Activated CD4-positive, alpha-beta T cell treated with anti-CD3 and anti-CD28 coated beads, Interleukin-2, amount 50 U/mL, for 16 hours (primary cell): ENCODE results near the gene RGS13.

Experiments
- DNase-seq: peaks from one replicate; pipeline ENCODE4 v3.0.0-alpha.2; 2020

The RGS13 gene, protein sequence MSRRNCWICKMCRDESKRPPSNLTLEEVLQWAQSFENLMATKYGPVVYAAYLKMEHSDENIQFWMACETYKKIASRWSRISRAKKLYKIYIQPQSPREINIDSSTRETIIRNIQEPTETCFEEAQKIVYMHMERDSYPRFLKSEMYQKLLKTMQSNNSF

GRCh38 chr1:192635939-192636338 is at the start of gene RGS13:
Gene RGS13, plus strand, starts transcription at chr1:192636147. Its CDS starts 8,188 bp downstream, at chr1:192644335.
- DNase-seq = no peak

DNA sequence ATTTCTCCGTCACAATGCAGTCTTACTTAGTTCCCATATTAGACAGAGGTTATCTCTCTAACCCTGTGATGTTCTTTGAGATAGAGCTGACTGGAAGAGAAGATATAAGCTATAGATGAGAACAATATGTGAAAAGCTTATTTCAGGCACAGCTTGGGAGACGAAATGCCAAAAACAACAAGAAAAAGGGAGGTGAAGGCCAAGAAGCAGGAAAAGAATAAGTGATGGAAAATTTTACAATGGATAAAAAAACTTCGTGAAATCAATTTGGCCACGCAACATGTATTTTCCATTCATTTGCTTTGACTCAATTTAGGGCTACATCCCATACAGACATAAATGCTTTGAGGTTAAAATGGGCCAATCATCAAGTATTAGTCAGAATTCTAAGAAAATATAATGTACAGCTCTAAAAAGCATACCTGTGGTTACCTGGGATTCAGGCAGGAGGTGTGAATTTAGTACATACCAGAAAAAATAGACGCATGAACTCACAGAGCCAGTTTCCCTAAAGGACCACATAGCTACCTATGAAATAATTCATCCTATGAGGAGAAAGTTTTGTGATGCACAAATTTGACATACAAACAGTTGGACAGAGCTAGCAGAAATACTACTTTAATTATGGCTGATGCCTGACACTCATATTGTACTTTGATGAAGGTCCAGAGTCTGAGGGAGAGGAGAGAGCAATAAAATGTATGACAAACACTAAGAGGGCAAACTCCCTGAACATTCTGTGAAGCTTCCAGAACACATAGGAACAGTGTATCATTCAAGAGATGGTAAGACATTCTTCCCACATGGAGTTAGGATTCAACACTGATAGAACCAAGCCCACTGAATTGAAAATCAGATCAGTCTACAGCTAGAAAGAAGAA is 48.3 kb upstream of the RGS13 start:
- no peak for DNase-seq

DNA sequence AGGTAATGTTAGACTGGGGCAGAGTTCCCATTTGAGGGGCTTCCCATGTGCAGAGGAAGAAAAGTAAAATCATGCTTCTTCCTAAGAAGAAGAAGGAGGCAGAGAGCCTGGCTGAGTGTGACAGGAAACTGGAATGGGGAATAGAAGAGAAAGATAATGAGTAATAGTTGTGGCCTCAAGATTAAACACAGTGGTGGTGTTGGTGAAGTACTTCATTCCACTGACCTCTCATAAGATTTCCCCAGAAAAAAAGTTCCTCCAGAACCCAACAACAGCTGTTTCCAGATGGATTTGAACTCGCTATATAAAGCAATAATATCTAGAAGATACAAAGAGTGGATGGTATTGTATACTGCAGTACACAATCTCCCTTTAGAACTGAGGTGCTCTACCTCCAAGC is 47.4 kb upstream of the RGS13 start:
- DNase-seq = no peak

DNA sequence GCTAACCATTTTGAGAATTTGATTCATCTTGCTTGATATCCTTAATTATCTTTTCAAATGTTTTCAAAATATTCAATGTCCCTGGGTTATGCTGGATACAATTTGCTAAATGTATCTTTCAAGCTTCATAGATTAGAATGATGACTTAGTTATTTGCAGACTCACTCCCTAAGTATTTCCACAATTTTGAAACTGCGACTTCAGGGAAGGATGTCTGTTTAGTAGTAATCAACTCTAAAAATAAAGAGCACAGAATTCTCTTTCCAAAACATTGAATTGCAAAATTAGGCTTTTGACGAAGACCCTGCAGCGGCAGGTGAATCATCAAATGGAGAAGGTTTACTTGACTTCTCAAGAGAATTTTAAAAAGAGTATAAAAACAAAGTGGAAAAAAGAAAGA is 46.1 kb upstream of the RGS13 start:
- DNase-seq = no peak

DNA sequence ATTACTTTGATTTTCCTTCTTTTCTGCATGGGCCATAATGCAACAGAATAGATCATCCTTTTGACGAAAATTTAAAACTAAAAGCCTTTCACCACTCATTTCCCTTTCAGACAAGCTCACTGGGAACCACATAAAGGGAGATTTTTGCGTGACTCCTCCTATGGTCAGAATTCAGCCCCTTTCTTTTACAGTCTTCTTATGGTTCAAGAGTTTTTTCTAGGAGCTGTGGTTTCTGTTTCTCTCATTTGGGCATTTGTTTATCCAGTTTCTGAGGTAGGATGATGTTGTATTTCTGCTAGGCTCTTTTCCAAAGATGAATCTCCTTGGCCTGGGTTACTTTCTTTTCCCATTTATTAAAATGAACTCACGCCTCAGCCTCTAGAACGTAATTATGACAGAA is 43.4 kb upstream of the RGS13 start:
- DNase-seq = no peak

DNA sequence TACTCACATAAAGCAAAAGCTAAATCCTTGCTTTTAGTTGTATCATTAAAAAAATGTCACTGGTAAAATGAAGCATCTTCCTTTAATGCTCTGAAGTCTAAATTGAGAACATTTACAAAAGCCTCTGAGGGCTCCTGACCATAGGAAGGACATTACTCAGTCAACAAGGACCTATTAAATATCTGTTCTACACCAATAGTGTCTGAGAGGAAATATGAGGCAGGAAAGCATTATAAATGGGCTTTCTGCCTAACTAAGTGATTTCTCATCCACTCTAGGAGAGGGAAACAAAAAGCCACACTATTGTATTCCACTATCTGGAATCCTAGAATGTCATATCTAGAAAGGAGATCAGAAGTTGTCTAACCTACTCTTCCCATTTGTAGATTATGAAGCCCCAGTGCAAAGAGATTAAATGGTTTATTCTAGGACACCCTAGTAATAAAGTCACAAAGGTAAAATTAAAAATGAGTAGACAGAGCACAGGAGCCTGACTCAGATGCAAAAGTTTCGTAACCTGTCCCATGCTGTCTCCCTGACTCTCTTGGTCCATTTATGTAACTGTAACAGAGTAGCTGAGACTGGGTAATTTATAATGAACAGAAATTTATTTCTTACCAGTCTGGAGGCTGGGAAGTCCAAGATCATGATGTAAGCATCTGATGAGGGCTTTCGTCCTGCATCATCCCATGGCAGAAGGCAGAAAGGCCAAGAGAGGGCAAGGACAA is 42.8 kb upstream of the RGS13 start:
- DNase-seq = no peak

DNA sequence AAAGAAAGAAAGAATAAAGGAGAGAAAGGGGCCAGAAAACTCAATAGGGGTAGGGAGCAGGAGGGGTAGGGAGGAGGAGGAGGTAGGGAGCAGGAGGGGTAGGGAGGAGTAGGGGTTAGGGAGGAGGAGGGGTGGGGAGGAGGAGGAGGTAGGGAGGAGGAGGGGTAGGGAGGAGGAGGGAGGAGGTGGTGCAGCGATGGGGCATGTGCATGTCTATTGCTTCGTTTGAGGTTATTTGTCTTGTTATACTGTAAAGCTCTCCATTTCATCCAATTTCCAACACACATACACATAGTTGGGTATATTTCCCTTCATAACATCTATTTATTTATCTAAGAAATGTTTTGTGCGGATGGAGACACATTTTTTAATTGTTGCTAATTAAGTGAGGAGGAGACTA is 40.6 kb upstream of the RGS13 start:
- no peak for DNase-seq

GRCh38 chr1:192598589-192598988 is 37.4 kb upstream of the RGS13 start:
- no peak for DNase-seq

- DNase-seq = no peak
These were observed 35.7 kb upstream of the RGS13 start for GRCh38 chr1:192600275-192600674.

- no peak for DNase-seq
These were observed 34.8 kb upstream of the RGS13 start for GRCh38 chr1:192601143-192601542.

DNA sequence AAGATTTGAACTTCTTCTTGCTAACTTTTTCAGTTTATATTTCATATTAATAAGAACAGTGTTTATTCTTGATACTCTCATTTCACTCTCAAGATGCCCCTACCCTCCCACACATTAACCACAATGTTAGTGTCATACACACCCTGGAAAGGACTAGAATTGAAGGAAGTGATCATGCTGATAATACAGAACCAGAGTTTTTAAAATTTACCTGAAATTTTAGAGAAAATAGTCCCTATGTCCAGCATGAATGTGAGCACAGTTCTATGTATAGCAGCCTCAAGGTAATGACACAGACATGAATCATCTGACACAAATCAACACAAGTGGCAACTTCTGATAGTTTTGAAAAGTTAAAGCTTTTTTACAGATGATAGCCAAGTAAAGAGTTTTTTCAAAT is 34.4 kb upstream of the RGS13 start:
- no peak for DNase-seq

DNA sequence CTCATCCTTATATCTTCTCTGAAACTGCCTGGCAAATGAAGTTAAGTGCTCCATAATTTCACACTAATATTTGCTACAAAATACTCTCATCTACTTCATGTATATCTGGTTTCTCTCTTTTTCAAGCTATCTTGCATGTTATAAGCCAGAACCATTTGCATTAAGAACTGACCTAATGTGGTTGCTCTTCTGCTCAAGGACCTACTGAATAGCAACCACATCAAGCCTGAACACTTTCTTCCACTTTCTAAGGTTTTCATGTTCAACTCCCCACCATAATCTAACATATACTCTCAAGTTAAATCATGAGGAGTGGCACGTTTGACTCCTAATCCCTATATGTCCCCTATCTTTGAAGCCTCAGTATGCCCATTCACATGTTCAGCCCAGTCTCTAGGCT is 33.2 kb upstream of the RGS13 start:
- DNase-seq = no peak

DNA sequence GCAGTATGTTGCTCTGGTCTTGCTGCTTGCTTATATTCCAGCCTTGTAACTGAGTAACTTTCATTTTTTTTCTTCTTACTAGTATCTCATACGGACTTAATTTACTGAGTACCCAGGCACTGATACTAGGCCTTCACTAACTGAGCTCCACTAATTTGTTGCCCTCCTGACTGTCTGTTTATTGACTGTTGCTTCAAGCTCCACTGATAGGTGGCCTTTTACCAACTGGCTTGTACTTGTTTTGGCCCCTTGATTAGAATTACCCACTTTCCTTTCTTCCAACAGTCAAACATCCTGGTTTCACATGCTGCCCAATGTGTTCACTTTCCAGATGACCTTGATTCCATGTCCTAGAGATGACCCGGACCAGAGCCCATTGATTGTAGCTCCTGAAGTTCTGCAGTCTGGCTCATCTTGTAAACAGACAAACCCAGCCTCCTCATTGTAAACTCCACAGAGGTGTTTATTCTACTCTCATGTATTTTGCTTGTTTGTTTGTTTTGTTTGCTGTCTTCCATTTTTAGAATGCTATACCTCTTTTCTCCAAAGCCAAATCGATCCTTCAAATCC is 32.6 kb upstream of the RGS13 start:
- no peak for DNase-seq

DNA sequence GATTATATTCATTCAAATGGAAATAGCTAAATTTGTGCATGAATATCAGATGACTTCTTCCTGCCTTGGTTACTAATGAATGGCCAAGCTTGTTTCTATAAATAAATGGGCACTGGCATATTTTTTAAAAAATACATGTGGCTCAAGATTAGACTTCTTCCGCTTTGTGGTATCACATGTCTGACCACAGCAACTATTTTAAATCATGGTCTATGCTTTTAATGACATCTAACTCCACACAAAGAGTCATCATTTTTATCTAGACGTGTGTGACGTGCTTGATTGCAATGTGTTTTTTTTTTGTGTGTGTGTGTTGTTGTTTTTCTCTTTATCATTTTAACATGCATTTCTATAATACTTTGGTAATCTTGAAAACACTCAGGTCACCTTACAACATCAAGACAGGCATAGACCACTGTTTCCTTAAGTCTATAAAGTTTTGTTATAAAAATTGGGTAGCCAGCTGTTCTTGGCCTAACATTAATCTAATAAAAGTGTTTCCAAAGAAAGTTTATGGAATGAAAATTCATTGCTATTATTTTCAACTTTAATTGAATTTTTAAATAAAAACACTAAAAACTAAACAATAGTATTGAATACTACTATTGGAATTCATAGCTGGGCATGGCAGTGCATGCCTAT is 30.8 kb upstream of the RGS13 start:
- DNase-seq = no peak

DNA sequence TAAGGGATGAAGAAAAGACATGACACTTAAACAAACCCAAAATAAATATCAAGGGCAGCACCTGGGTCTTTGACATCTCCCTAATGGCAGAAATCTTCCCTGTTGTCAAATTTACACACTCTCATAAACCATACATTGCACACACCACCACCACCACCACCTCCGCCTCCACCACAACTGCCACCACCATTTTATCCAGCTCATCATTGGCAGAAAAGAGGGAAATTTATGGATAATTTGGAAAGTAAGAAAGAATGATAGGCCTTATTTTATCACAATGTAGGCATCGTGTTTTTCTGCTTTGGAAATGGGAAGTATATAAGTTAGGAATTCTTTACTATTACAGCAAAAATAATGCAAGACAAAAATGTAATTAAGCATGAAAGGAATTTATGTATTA is 27.3 kb upstream of the RGS13 start:
- DNase-seq = no peak

DNA sequence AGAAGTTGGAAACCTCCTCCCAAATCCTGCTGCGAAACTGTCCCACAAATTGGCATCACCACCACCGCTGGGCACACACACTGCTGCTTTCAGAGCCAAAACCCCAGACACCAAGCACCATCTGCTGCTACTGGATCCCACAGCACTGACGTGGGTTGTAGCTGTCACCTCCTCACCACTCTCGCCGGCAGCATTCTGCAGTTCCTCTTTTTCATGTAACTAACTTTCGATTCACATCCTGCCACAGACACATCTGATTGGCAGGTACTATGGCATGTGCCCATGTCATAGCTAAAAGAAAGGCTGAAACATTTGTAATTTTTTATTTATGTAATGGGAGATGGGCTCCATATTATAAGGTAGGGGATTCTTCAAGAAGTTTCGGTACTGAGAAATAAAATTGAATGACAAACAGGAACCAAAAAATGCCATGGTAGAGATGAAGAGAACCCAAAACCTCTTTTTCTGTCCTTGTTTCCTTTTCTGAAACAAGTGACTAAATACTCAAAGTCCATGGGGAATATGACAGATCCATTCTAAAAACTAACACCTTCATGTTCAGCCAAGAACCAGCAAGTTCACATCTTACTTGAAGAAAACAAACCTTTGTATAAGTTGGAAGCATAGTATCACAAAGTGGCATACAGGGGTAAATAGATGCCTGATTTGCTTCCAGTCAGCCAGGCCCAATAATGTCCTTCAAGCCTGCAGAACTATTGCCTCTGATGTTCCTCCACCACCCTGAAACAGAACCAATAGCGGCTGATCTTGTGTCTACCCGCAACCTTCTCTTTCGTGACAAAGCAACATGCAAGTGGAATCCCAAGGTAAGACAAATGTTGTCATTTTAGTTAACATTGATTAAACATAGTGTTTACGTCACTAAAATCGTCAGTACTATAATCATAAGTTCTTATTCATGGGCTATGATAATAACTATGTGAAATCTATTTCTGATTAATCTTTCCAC is 26.6 kb upstream of the RGS13 start:
- DNase-seq = peak; percentile 81

GRCh38 chr1:192610112-192610889 is 25.6 kb upstream of the RGS13 start:
- peak; percentile 41 for DNase-seq

- no peak for DNase-seq
These were observed 20.9 kb upstream of the RGS13 start for GRCh38 chr1:192615055-192615454.

DNA sequence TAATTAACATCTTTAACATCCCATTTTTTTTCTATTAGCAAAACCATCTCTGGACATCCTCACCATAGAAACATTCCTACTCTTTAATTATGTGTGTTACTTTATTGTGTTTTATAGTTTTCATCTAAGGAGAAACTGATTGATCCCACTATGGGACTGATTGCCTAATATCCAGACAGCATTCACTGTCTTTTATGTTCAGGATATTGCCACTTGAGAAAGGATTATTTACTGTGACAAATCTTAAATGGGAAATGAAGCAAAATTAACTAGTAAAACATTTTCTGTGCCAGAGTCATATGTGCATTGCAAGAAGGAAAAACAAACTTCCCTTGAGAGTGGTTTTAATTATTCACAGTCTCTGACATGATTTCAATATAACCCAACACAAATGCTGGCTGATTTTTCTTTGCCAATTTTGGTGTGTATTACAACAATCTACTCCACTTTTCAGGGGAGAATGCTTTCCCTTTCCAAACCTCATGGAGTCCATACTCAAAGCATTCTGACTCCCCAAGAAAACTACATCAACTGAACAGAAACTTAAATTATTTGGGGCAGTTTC is 15.8 kb upstream of the RGS13 start:
- DNase-seq = no peak

- no peak for DNase-seq
These were observed 9.4 kb upstream of the RGS13 start for GRCh38 chr1:192626366-192627179.
